WERI-Rb-1 (cell line): ENCODE data around the gene RASSF10.

Experiments used
- DNase-seq: peaks from one replicate; pipeline ENCODE4 v3.0.0-alpha.2; 2020
- H3K27ac ChIP-seq: fragments of 250-450 bp; sonication (Bioruptor Pico); 2 replicates; pipeline ENCODE4 v1.5.1; 2020; ENCODE audit warnings: mild to moderate bottlenecking, moderate library complexity
- H3K27me3 ChIP-seq: fragments of 250-450 bp; sonication (Bioruptor Pico); 2 replicates; pipeline ENCODE4 v1.5.1; 2021; ENCODE audit warnings: mild to moderate bottlenecking, low read depth, moderate library complexity; ENCODE audit not compliant: insufficient read depth, severe bottlenecking
- H3K36me3 ChIP-seq: fragments of 250-450 bp; sonication (Bioruptor Pico); 2 replicates; pipeline ENCODE4 v1.5.1; 2020; ENCODE audit warnings: mild to moderate bottlenecking, moderate library complexity
- H3K4me3 ChIP-seq: 2 replicates; pipeline ENCODE4 v1.5.1; 2011; ENCODE audit warnings: low read depth, mild to moderate bottlenecking, control low read depth, low read length
- H3K9me3 ChIP-seq: fragments of 250-450 bp; sonication (Bioruptor Pico); 2 replicates; pipeline ENCODE4 v1.5.1; 2021; ENCODE audit warnings: mild to moderate bottlenecking, moderate library complexity; ENCODE audit not compliant: severe bottlenecking
- TF ChIP-seq, protein P1 (sequence below): IDR thresholded peaks from 2 replicates; pipeline ENCODE4 v1.5.1; 2011; ENCODE audit warnings: low read depth, mild to moderate bottlenecking, control low read depth, inconsistent platforms, low read length

The RASSF10 gene

DNA sequence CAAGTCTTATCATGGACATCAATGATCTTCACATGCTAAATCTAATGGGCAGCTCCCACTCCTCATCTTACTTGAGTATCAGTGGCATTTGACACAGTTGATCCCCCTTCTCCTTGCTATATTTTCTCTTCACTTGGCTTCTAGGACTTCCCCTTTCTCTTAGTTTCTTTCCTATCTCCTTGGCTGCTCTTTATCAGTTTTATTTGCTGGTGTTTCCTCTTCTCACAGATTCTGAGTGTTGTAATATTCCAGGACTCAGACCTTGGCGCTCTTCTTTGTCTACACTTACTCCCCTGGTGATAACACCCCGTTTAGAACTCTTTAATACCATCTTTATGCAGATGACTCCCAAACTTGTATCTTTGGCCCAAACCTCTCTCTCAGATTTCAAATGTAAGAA, 33.9 kb upstream of the RASSF10 start:
- DNase-seq, result no peak
- TF ChIP-seq, protein P1, sequence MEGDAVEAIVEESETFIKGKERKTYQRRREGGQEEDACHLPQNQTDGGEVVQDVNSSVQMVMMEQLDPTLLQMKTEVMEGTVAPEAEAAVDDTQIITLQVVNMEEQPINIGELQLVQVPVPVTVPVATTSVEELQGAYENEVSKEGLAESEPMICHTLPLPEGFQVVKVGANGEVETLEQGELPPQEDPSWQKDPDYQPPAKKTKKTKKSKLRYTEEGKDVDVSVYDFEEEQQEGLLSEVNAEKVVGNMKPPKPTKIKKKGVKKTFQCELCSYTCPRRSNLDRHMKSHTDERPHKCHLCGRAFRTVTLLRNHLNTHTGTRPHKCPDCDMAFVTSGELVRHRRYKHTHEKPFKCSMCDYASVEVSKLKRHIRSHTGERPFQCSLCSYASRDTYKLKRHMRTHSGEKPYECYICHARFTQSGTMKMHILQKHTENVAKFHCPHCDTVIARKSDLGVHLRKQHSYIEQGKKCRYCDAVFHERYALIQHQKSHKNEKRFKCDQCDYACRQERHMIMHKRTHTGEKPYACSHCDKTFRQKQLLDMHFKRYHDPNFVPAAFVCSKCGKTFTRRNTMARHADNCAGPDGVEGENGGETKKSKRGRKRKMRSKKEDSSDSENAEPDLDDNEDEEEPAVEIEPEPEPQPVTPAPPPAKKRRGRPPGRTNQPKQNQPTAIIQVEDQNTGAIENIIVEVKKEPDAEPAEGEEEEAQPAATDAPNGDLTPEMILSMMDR, result no peak
- Histone ChIP-seq H3K27ac (no peak overlapping the region), H3K27me3 (peaks cover 68% of the 10 kb centered on the region), H3K36me3 (no peaks in the 10 kb centered on the region), H3K4me3 (no peak overlapping the region), H3K9me3 (no peaks in the 10 kb centered on the region)

DNA sequence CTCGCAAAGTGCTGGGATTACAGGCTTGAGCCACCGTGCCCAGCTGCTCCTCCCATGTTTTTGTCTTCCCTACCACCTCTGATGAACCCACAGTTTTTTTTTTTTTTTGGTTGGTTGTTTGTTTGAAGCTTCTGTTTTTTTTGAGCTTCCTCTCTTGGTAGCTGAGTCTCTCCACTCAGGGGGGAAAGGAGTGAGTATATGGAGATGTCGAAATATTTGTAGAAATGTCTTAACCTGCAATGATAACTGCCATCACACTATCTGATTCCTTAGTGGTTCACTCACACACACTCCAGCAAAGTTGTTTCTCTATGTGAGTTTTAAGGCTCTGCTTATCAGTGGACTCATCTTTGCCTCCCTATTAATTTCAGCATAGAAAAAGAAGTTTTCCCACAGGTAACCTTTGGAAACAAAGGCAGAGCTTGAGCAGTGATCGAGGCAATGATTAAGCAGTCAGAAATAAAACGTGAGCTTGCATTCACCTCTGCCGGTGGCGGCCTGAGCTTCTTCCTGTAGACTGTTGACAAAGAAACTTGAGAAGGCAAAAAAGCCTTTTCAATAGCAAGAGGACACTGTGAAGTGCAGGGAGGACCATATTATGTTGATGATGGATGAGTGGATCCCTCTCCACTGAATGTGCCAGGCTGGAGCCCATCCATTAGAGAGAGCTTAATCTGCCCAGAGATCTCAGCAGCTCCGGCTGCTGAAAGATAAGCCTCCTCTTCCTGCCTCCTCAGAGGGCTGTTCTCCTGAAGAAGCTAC, 29.0 kb upstream of the RASSF10 start:
- Histone ChIP-seq H3K4me3 (no peak overlapping the region), H3K36me3 (no peaks in the 10 kb centered on the region), H3K27ac (no peak overlapping the region), H3K9me3 (no peaks in the 10 kb centered on the region), H3K27me3 (peaks cover 63% of the 10 kb centered on the region)
- TF ChIP-seq, protein P1, result no peak
- DNase-seq, result peak; percentile 11

DNA sequence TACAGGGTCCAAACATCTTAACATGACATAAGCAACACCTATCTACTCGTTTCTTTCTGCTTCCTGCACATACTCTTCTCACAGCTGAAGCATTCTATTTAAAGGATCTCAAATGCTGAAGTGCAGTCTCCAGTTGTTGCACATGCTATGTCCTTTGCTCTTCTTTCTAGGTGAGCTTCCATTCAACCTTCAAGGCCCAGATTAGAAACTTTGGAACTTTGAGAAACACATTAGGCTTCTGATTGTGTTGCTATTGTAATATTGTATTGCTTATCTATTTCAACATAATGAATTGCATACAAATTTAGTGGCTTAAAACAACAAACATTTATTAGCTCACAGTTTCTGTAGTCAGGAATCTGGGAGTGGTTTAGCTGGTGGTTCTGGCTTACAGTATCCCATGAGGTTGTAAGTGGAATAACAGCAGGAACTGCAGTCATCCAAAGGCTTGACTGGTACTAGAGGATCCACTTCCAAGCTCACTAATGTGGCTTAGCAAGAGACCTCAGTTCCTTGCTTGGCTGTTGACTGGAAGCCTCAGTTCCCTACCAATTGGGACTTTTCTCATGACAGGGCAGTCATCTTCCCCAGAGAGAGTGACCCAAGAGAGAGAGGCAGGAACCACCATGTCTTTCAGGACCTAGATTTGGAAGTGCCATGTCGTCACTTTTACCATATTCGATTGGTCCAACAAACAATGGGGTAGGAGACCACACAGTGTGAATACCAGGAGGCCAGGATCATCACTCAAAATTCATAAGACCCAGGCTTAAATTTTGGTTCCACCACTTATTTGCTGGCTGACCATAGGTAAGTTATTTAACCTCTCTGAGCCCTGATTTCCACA, 27.2 kb upstream of the RASSF10 start:
- DNase-seq, result no peak
- Histone ChIP-seq H3K36me3 (no peaks in the 10 kb centered on the region), H3K27ac (no peak overlapping the region), H3K9me3 (no peaks in the 10 kb centered on the region), H3K27me3 (peaks cover 62% of the 10 kb centered on the region), H3K4me3 (no peak overlapping the region)
- TF ChIP-seq, protein P1, result no peak

DNA sequence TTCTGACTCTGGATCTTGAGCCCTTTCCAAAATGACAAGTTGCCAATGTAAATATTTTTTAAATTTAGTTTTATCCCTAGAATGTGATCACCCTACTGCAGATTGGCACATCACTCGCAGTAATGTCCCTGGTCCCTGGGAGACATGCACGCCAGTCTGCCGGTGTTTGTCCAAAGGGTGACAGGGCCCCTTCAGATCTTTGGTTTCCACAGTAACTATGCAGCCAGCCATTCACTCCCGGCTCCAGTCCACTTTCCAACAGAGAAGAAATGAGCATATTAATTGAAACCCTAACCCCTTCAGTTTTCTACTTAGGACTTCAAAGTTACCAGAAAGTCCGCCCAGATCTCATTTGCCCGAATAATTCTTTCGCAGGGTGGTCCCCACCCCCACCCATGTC, 25.8 kb upstream of the RASSF10 start:
- TF ChIP-seq, protein P1, result no peak
- Histone ChIP-seq H3K9me3 (no peaks in the 10 kb centered on the region), H3K4me3 (no peak overlapping the region), H3K36me3 (no peaks in the 10 kb centered on the region), H3K27me3 (peaks cover 62% of the 10 kb centered on the region), H3K27ac (no peak overlapping the region)
- DNase-seq, result no peak

DNA sequence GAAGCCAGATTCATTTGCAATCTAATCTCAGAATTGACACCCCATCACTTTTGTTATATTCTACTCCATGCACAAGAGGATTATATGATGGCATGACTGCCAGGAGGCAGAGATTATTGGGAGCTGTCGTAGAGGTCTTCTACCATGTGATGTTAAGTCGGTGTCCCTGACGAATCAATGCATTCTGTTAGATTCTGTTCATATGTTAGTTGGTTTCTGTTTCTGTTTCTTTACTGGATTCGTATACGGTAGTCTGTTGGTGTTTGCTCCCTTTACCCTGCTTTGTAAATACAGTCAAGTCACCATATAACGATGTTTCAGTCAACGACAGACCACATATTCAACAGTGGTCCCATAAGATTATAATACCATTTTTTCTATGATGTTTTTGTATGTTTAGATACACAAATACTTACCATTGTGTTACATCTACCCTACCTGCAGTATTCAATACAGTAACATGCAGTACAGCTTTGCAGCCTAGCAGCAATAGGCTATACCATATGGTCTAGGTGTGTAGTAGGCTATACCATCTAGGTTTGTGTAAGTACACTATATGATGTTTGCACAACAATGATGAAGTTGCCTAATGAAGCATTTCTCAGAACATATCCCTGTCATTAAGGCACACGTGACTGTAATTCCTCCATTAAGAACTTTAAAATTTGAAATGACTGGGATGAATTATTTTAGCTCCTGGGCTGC, 22.8 kb upstream of the RASSF10 start:
- Histone ChIP-seq H3K4me3 (no peak overlapping the region), H3K27ac (no peak overlapping the region), H3K36me3 (no peaks in the 10 kb centered on the region), H3K9me3 (no peaks in the 10 kb centered on the region), H3K27me3 (peaks cover 49% of the 10 kb centered on the region)
- TF ChIP-seq, protein P1, result no peak
- DNase-seq, result no peak
